Thyroid gland (tissue), 4 donors: ENCODE measurements around the gene DNAH10. TPM values are rescaled to one million over a fixed set of nuclear protein-coding genes. Genes with fewer than 3 reads are reported as not detected.
A peak's percentile ranks its signal among the peaks of the same experiment; 100 is the strongest.

ENCODE experiments used
- DNase-seq, 2 donors: peaks; one replicate each; pipeline ENCODE4 v3.0.0-alpha.2; 2019
- H3K27ac ChIP-seq, 3 donors: fragments of 200-600 bp; sonication (generic); 1 replicate in 2 of 3; 2 replicates in 1 of 3; pipeline ENCODE4 v1.5.1; 2016 to 2019; ENCODE audit warnings: mild to moderate bottlenecking in 1 of 3, moderate library complexity in 1 of 3
- H3K27me3 ChIP-seq: fragments of 200-600 bp; sonication (generic); one replicate; pipeline ENCODE4 v1.5.1; 2019
- H3K36me3 ChIP-seq, 2 donors: fragments of 200-600 bp; sonication (generic); one replicate each; pipeline ENCODE4 v1.5.1; 2016 to 2019
- H3K4me1 ChIP-seq, 2 donors: fragments of 200-600 bp; sonication (generic); one replicate each; pipeline ENCODE4 v1.5.1; 2017 to 2019
- H3K4me3 ChIP-seq, 3 donors: fragments of 200-600 bp; sonication (generic); replicated peaks in 1 of 3; 1 replicate in 2 of 3; 2 replicates in 1 of 3; pipeline ENCODE4 v1.5.1; 2016; ENCODE audit warnings: mild to moderate bottlenecking in 1 of 3
- H3K9me3 ChIP-seq: fragments of 200-600 bp; sonication (generic); one replicate; pipeline ENCODE4 v1.5.1; 2017
- POLR2A ChIP-seq, 2 donors: fragments of 450-650 bp; IDR thresholded peaks; one replicate each; pipeline ENCODE4 v1.6.1; 2017; ENCODE audit warnings: antibody characterized with exemption in 2 of 2, mild to moderate bottlenecking in 2 of 2, moderate library complexity in 1 of 2
- WGBS, 2 donors: methylation state at CpG; one replicate each; pipeline ENCODE4 v1.1.5; 2017; 5-methylcytosine and 5-hydroxymethylcytosine counted together
- intact Hi-C: fragments of 100-400 bp; cut with DNase I; formaldehyde crosslinking; loops from one replicate; pipeline ENCODE4 v1.15.1; 2023
- total RNA-seq, 4 donors: library from RNA; depleted of rRNA; stranded (reverse); fragments of >200 nt; gene quantifications; one replicate each; pipeline ENCODE4 v1.2.3, GENCODE V29; 2016
- TF ChIP-seq, protein P1 (sequence below), 6 experiments: fragments of 200-600 bp in 3 of 6; fragments of 450-650 bp in 3 of 6; sonication (generic) in 3 of 6; IDR thresholded peaks; one replicate each; pipeline ENCODE4 v1.5.1; 2016 to 2019; ENCODE audit warnings: antibody characterized with exemption in 6 of 6, mild to moderate bottlenecking in 2 of 6, inconsistent platforms in 1 of 6, moderate library complexity in 1 of 6

The DNAH10 gene
- total RNA-seq, 4 donors from 2014 or later: 0.10 to 0.33 (median 0.27) TPM; not detected in 1

DNA sequence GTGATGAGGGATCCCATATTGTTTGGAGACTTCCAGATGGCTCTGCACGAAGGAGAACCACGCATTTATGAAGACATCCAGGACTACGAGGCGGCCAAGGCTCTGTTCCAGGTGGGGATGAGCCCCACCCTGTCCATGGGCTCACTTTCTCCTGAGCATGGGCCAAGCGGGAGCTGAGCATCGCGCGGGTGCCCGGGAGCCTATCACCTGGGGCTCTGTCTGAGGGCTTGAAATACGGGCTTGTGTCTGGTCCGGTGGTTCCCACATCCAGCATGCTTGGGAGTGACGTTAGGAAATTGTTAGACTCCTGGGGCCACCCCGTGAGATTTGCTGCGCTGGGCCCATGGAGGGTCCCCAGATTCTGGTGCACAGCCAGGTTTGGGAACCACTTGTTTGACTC is 117.6 kb downstream of the DNAH10 start:
- intact Hi-C loops: no loop called here
- Histone ChIP-seq H3K27ac (no peak overlapping the region), H3K4me3 (no peak overlapping the region), H3K27me3 (no peaks in the 10 kb centered on the region), H3K36me3 (no peaks in the 10 kb centered on the region), H3K9me3 (no peaks in the 10 kb centered on the region), H3K4me1 (no peaks in the 10 kb centered on the region)
- TF ChIP-seq, protein P1, sequence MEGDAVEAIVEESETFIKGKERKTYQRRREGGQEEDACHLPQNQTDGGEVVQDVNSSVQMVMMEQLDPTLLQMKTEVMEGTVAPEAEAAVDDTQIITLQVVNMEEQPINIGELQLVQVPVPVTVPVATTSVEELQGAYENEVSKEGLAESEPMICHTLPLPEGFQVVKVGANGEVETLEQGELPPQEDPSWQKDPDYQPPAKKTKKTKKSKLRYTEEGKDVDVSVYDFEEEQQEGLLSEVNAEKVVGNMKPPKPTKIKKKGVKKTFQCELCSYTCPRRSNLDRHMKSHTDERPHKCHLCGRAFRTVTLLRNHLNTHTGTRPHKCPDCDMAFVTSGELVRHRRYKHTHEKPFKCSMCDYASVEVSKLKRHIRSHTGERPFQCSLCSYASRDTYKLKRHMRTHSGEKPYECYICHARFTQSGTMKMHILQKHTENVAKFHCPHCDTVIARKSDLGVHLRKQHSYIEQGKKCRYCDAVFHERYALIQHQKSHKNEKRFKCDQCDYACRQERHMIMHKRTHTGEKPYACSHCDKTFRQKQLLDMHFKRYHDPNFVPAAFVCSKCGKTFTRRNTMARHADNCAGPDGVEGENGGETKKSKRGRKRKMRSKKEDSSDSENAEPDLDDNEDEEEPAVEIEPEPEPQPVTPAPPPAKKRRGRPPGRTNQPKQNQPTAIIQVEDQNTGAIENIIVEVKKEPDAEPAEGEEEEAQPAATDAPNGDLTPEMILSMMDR (IDR thresholded peaks at IDR 0.05): no peak
- no peak for TF ChIP-seq POLR2A (IDR thresholded peaks at IDR 0.05)
- DNase-seq: no peak
- 88 to 93% methylated on average over 10 to 14 of the region's 14 CpGs for WGBS, 2 donors

DNA sequence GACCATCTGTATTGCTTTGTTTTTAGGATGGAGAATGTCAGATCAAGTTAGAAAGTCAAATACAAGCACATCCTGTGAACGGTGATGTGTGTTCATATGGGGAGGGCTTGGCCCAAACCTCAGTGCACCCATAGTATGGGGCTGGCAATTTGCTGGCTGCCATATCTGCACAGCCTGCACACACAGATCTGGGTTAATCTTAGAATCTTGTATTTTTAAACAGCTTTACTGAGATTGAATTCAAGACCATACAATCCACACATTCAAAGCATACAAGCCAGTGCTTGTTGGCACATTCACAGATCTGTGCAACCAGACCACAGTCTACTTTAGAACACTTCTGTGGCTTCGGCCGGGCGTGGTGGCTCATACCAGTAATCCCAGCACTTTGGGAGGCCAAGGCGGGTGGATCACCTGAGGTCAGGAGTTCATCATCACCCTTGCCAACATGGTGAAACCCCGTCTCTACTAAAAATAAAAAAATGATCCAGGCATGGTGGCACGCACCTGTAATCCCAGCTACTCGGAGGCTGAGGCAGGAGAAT is 120.1 kb downstream of the DNAH10 start:
- H3K4me1 ChIP-seq: no peaks in the 10 kb centered on the region
- TF ChIP-seq POLR2A (IDR thresholded peaks at IDR 0.05): no peak
- TF ChIP-seq, protein P1 (IDR thresholded peaks at IDR 0.05): no peak
- no peaks in the 10 kb centered on the region for H3K36me3 ChIP-seq
- WGBS, 2 donors: 83 to 87% methylated on average over 8 of the region's 8 CpGs
- H3K9me3 ChIP-seq: no peaks in the 10 kb centered on the region
- intact Hi-C loops: no loop called here
- H3K27me3 ChIP-seq: no peaks in the 10 kb centered on the region
- no peak overlapping the region for H3K27ac ChIP-seq
- no peak for DNase-seq
- no peak overlapping the region for H3K4me3 ChIP-seq

DNA sequence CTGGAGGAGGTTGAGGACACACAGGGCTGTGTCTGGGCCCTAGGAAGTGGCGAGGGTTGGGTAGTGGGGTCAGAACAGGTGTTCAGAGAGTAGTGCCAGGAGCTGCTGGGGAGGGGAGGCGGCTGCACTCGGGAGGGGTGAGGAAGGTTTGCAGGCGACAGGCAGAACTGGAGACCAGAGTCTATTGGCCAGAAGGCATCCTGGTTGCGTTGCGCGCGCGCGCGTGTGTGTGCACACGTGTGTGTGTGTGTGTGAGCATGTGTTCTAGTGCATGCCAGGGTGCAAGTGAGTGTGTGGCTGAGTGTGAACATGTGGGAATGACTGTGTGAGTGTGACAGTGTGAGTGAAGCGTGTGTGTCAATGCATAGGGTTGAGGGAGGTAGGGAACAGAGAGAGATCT is 124.2 kb downstream of the DNAH10 start:
- Histone ChIP-seq H3K9me3 (no peaks in the 10 kb centered on the region), H3K27ac (no peak overlapping the region), H3K27me3 (no peaks in the 10 kb centered on the region), H3K4me3 (no peak overlapping the region), H3K4me1 (no peaks in the 10 kb centered on the region), H3K36me3 (no peaks in the 10 kb centered on the region)
- no peak for DNase-seq
- 84 to 90% methylated on average over 13 of the region's 13 CpGs for WGBS, 2 donors
- no peak for TF ChIP-seq POLR2A (IDR thresholded peaks at IDR 0.05)
- TF ChIP-seq, protein P1 (IDR thresholded peaks at IDR 0.05): no peak
- intact Hi-C loops: no loop called here

DNA sequence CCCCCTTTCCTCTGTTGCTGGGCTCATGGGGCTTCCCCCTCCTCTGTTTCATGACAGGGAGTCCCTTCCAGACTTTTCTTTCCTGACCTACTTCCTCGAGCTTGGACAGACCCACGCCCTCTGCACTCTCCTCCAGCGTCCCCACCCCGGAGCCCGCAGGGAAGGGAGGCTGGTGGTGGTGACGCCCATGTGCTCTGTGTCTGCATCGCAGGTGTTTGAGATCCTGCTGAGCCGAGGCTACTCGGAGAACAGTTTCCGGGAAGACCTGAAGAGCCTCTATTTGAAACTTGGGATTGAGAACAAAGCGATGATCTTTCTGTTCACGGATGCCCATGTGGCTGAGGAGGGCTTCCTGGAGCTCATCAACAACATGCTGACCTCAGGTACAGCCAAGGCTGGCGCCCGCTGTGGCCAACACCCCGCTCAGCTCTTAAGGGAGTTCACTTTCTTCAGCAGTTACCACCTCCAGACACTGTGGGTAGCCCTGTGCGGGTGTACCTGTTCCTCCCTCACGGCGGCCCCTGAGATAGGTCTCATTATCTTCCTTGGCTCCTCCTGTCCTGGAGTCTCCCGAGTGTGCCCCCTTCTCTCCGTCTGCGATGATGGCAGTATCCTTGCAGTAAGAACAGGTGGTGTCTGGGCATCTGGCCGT is 125.0 kb downstream of the DNAH10 start:
- Histone ChIP-seq H3K36me3 (no peaks in the 10 kb centered on the region), H3K4me3 (no peak overlapping the region), H3K9me3 (no peaks in the 10 kb centered on the region), H3K4me1 (no peaks in the 10 kb centered on the region), H3K27ac (no peak overlapping the region), H3K27me3 (no peaks in the 10 kb centered on the region)
- no peak for DNase-seq
- WGBS, 2 donors: 63 to 68% methylated on average over 22 of the region's 22 CpGs
- TF ChIP-seq POLR2A (IDR thresholded peaks at IDR 0.05): no peak
- TF ChIP-seq, protein P1 (IDR thresholded peaks at IDR 0.05): no peak
- intact Hi-C loops: no loop called here

DNA sequence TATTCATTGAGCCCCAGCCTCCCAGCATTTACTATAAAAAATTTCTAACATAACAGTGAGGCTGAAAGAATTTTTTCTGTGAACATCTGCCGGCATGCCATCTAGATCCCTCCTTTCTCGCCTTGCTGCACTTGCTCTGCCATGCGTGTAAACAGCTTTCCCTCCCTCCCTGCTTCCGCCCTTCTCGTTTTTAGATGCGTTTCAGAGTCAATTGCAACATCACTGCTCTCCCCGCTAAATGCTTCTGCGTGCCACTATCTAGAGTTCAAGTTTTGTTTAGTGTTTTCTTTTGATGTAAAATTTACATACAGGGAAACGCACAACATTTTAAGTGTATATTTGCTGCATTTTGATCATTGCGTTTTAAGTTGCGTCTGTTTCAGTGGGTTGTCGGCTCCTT is 126.9 kb downstream of the DNAH10 start:
- H3K36me3 ChIP-seq: no peaks in the 10 kb centered on the region
- no peak overlapping the region for H3K27ac ChIP-seq
- intact Hi-C loops: no loop called here
- DNase-seq: peak in 1 of 2 donors; percentile 9
- TF ChIP-seq, protein P1 (IDR thresholded peaks at IDR 0.05): no peak
- no peak for TF ChIP-seq POLR2A (IDR thresholded peaks at IDR 0.05)
- H3K4me1 ChIP-seq: no peaks in the 10 kb centered on the region
- no peak overlapping the region for H3K4me3 ChIP-seq
- H3K9me3 ChIP-seq: no peaks in the 10 kb centered on the region
- WGBS, 2 donors: 52 to 66% methylated on average over 12 of the region's 12 CpGs
- no peaks in the 10 kb centered on the region for H3K27me3 ChIP-seq
